Stromal cell of bone marrow (primary cell): Measurements from ENCODE around the gene ICAM4.

ENCODE experiments used
- DNase-seq: peaks from one replicate; pipeline ENCODE4 v3.0.0-alpha.2; 2012; ENCODE audit warnings: low read depth

Gene ICAM4

GRCh38 chr19:10291554-10292205, 4.9 kb downstream of the ICAM4 start:
- DNase-seq = no peak

- DNase-seq = no peak
Measured at GRCh38 chr19:10292206-10292788, 5.5 kb downstream of the ICAM4 start.

- DNase-seq = no peak
Measured at GRCh38 chr19:10292789-10293636, 6.3 kb downstream of the ICAM4 start.

- no peak for DNase-seq
Measured at GRCh38 chr19:10293637-10294367, 7.0 kb downstream of the ICAM4 start.

GRCh38 chr19:10294368-10294697, 7.6 kb downstream of the ICAM4 start:
- no peak for DNase-seq

GRCh38 chr19:10295305-10295846, 8.6 kb downstream of the ICAM4 start:
- DNase-seq = no peak

- DNase-seq = no peak
Measured at GRCh38 chr19:10295847-10296591, 9.3 kb downstream of the ICAM4 start.

GRCh38 chr19:10299545-10300458, 13.0 kb downstream of the ICAM4 start:
- no peak for DNase-seq

GRCh38 chr19:10305139-10305806, 18.5 kb downstream of the ICAM4 start:
- DNase-seq = no peak

GRCh38 chr19:10306327-10306726, 19.6 kb downstream of the ICAM4 start:
- DNase-seq = no peak

- DNase-seq = no peak
Measured at GRCh38 chr19:10309423-10309822, 22.7 kb downstream of the ICAM4 start, which contains the start of gene ZGLP1. ZGLP1 (minus strand) TSS chr19:10309815.

GRCh38 chr19:10315335-10316214, 28.8 kb downstream of the ICAM4 start, which contains the start of gene FDX2:
FDX2 (minus strand) TSS chr19:10316015; CDS start chr19:10315996, 19 bp downstream.
- DNase-seq = peak; percentile 68

- no peak for DNase-seq
Measured at GRCh38 chr19:10316229-10317044, 29.7 kb downstream of the ICAM4 start.

- DNase-seq = no peak
Measured at GRCh38 chr19:10317045-10317856, 30.5 kb downstream of the ICAM4 start.

- DNase-seq = no peak
Measured at GRCh38 chr19:10317857-10318462, 31.2 kb downstream of the ICAM4 start.
